ENCODE results near the gene FAXDC2.
"Not testable (repeated sequence)": the region's sequence is repeated elsewhere in the genome, so short reads cannot be mapped to it uniquely, and the experiment has no call there.

Gene FAXDC2

DNA sequence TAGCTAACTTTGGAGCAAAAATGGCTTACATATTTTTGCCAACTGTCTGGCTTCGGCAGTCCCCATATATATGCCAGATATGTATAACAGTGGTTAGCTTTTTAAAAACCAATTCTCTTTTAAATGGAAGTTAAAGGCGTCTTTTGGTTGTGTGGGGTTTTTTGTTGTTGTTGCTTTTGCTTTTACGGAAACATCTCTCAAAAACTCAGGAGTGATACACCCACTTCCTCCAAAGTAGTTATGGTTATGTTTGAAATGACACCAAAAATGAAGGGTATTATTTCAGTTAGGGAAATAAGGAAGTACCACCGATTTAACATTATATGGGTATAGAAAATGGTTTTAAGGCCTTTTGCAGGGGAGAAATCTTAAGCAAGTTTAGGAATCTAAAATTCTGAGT, 10.4 kb upstream of the FAXDC2 start:
- no peak for DNase-seq

DNA sequence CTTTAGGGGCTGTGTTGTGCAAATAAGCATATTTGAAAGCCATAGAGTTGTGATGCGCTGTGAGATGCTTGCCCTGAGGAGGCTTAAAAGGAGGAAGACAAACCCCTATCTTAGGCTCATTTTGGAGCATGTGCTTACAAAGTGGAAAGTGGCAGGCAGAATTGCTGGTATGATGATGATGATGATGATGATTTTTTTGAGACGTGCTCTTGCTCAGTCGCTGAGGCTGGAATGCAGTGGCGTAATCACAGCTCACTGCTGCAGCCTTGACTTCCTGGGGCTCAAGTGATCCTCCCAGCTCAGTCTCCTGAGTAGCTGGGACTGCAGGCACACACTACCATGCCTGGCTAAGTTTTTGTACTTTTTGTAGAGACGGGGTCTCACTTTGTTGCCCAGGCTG, 9.7 kb upstream of the FAXDC2 start:
- DNase-seq: no peak

DNA sequence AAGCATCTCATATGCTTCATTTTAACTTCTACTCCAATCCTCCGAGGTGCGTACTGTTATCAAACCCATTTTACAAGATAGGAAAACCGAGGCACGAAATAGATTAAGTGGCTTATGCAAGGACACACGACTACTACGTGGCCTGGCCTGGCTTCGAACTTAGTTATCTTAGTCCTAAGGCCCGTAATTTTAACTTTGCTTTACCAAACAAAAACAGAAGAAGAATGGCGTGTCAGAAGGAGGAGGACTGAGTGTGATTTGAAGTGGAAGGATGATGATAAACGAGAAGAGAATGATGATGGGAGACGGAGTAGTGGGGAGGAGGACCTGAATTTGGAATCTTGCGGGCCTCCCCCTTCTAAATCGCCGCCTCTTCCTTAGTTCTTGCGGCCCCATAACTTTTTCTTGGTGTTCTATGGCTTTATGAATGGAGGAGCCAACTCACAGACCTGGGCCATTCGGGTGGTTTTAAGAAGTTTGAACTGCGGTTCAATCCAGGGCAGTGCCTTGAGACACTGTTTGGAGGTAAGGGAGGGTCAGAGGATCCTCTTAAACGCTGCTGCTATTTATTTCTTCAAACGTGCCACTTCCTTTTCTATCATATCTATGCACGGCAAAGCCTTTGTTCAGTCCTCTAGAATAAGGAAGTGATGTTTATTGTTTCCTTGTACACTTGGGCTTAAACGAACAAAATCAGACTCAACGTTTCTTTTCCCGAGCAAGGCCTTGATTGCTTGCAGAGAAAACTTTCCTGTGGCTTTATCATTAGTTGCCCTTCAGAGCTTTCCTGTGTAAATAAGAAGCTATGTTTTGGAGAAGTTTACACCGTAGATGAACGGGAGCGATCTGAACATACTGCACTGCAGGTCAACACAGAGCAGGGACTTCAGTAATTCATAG, 8.8 kb upstream of the FAXDC2 start:
- DNase-seq: no peak

DNA sequence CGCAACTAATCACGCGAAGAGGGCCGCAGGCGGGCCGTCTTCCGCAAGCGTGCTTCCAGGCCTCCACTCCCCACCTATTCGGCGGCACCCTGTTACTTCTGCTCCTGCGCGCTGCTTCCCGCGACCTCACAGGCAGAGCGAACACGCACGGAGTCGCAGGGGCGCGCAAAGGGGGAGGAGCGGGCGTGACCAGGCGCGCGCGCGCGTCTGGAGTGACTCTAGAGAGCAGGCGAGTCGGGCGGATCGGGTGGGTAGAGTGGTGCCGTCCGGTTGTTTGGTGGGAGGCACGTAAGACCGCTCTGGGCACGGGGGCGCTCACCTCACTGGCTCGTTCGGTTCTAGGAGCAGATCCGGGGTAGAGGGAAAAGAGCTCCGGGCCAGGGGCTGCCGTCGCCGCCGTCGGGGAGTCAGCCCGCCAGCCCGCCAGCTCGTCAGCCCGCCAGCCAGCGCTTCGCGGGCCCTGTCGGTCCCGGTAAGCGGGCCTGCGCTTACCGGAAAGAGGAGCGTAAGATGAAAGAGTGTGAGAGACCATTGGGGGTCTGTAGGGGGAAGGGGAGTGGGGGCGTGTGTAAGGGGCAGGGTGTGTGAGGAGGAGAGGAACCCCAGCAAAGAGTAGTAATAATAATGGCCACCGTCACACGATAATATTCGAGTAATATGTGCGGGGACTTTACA, 8.0 kb upstream of the FAXDC2 start, which contains the start of gene CNOT8:
TSS of gene CNOT8 (plus strand) at position 331 of the 675 bp plus-strand sequence. CDS start 4,652 bp downstream, outside the sequence.
- peak; percentile 95 for DNase-seq

DNA sequence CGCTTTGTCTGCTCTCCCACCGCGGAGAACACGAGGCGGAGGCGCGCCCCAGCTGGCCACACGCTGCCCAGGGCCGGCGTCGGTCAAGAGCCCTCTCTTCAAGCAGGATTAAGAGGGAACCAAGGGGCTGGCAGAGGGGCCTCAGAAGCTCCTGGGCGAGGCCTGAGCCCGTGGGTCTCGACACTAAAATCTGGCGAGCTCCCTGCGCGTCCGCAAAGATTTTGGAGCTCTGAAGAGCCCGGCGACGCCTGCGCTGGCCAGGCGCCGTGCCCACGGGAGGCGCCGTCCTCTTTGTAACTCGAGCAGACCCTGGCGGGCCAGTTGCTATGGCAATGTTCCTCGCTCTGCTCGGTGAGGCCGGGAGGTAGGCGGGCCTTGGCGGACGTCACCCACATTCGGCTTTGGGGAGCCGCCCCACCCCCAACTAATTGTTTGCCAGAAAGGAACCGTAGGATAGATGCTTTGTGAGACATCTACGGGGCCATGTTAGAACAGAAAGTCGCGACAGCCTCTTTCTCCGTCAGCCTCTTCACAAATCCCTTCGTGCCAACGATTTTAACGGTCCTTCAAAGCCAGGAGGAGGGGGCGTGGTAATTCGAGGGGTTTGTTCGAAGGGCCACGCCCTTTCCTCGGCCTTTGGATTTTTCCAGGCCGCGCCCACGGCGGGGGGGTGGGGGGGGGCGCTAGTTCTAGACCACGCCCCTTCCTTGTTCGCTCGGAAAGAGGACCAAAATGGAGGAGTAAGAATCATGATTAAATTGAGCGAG, 7.3 kb upstream of the FAXDC2 start:
- DNase-seq: peak; percentile 93

DNA sequence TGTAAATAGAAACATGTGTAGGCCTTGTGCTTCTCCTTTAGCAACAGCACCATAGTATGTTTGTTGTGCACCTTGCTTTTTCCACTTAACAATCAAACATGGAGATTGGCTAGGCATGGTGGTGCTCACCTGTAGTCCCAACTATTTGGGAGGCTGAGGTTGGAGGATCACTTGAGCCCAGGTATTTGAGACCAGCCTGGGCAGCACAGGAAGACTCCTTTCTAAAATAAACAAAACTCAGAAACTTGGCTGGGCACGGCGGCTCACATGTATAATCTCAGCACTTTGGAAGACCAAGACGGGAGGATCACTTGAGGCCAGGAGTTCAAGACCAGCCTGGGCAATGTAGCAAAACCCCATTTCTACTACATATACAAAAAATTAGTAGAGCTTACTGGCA, 948 bp upstream of the FAXDC2 start:
- no peak for DNase-seq

DNA sequence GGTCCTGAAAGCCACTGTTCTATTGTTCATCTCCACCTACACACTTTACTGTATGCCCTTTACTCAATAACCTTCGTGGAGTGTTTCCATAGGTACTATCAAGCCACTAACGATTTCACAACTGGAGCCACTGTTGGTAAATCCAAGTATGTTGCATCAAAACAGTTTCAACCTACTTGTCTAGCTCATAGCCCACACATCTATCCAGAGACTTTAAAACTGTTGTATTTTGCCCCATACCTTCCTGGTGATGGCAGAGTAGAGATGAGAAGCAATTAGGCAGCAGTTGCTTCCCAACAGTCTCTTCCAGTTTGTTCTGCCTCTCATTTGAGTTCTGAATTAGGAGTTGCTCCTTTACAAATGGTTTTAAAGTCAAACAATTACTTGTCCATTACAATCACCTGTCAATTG, 607 bp downstream of the FAXDC2 start:
- no peak for DNase-seq

DNA sequence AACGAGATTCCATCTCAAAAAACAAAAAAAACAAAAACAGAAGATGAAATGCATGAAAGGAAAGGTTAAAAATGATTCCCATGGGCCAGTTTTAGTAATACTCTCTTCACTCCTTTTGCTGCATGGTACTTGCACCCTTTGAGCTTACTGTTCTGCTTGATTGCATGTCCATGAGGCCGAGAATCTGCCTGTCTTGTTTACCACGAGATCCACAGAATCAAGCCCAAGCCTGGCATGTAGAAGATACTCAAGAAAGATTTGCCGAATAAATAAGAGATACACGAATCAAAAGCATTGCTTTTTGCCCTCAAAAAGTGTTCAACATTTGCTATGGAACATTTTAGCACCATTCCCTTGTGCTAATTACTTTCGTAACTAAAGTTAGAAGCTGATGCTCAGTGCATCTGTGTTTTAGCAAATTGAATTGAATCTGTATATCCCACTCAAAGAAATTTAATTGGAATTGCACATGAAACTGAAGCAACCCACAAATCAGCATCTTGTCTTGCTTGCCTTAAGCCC, 1.1 kb downstream of the FAXDC2 start:
- no peak for DNase-seq

DNA sequence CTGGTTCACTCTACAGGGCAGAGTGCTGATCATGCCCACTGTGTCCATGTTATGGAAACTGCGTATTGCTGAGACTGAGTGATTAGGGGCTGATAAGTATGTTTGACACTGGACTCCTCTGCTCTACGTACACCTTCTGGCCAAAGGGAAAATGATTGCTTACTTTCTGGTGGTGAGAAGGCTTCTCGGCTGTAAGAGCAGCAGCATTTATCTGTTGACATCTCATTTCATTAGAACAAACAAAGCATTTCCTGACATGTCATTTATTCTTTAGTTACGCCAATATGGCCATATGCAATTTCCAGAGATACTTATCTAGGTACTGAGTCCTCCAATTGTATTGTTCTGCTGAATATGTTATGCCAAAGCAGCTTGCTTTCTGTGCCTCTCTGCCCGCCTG, 5.6 kb downstream of the FAXDC2 start:
- DNase-seq: no peak

DNA sequence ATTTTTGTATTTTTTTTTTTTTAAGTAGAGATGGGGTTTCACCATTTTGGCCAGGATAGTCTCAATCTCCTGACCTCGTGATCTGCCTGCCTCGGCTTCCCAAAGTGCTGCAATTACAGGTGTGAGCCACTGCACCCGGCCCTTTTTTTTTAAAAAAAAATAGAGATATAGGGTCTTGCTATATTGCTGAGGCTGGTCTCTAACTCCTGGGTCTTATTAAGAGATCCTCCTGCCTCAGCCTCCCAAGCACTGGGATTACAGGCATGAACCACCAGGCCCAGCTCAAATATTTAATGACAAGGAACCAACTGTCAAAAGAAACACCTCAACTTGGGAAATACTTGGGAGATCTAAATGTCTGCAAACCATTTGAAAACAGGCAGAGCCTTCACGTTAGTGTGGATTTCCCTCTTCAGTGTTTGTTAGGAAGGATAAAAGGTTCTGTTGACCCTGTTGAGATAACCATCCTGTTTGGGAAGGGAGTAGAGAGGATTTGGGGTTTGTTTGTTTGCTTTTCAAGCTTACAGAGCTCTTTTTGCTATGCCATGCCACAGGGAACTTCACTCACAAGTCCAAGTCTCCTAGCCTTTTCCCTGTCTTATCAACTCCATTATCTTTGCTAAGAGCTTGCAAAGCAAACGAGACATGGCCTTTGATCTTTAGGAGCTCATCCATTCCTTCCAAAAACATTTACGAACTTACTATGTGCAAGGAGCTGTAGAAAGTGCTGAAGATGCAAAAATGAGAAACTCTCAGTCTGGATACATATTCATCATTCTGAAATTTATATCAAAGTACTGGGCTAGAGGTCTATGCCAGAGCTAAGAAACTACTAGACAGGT, 7.5 kb downstream of the FAXDC2 start:
- DNase-seq: no peak

DNA sequence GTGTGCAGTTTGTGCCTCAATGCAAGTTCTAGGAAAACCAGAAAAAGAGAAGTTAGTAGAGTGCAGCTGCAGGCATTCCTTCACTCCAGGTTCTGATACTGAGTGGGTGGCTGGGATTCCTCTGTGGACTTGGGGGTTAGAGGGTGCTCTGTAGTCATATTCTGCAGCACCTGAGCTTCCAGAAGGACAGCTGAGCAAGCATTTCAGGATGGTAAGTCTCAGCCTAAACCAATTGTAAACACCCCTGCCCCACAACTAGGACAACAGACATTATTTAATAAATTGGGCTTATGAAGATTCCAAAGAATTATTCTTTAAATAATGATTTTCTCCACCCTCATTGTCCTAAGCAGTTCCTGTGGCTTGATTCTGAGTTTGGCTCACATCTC, 9.1 kb downstream of the FAXDC2 start:
- DNase-seq: no peak

DNA sequence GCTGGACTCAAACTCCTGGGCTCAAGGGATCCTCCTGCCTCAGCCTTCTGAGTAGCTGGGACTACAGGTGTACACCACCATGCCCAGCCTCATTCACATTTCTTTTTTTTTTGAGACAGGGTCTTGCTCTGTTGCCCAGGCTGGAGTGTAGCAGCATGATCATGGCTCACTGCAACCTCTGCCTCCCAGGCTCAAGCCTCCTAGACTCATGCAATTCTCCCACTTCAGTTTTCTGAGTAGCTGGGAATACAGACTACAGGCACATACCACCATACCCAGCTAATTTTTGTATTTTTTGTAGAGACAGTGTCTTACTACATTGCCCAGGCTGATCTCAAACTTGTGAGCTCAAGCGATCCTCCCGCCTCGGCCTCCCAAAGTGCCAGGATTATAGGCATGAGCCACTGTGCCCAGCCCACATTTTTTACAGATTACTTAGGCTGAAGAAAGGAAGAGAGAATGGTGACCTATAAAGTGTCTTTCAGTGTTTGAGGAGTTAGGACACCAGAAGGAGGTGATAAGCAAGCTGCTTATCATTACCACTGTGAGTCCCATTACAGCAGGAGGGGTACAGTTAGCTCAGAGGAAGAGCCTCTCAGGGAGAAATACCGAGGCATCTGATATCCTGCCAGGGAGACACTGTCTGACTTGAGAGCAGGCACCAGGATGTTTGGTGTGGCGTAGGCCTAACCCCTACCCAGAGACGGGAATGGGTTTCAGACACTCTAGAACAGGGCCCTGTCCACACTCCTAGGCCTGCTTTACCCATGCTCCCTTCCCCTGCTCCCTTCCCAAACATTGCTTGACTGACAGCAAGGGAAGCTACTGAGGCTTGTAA, 9.7 kb downstream of the FAXDC2 start:
- DNase-seq: no peak

DNA sequence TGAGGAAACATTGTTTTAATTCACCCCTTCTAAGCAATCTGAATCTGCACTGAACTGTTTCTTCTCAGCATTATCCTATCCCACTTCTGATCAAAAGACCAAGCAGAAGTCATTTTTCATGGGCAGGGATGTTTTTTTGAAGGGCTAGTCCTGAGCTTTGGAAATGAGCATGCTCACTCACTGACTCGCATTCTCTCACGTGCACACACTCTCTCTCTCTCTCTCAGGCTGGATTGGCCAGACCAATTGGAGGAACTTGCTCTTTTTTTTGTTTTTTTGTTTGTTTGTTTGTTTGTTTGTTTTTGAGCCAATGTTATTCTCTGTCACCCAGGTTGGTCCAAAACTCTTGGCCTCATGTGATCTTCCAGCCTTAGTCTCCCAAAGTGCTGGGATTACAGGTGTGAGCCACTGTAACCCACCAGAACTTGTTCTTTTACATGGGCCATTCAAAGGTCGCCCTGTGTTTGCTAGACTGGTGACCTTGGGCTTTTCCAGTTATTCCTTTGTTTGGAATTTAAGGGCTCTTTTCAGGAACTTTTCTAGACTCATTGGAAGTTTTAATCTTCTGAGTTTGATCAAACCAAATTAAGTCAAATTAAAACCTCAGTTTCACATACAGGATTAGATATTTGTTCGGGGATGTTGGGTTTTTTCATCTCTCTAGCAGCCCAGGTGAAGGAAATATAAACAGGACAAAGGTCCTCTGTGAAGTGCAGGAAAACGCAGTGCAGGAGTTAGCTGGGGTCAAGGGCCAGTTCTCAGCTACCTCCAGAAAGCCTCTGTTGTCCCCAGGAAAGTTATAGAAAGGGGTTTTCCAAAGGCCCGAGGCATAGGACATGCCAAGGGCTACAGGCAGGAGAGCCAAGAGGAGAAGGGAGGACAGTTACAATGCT, 13.1 kb downstream of the FAXDC2 start:
- DNase-seq: no peak

DNA sequence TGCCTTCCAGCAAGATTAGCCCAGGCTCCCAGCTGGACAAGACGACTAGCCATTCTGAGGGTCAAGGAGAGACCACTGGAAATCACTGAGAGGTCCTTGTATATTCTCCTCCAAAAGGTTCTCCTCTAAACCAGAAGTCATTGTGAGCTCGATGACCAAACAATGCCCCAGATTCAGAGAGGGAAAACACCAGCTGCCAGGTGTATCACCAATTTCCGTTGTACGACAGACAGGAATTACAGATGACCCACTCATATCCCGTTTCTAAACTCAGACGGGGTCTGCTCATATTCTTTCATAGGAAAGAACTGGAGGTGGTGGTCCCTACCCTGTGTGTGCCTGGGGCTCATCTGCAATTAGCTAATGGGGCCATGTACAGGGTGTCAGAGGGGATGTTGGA, 14.2 kb downstream of the FAXDC2 start:
- DNase-seq: peak; percentile 56

DNA sequence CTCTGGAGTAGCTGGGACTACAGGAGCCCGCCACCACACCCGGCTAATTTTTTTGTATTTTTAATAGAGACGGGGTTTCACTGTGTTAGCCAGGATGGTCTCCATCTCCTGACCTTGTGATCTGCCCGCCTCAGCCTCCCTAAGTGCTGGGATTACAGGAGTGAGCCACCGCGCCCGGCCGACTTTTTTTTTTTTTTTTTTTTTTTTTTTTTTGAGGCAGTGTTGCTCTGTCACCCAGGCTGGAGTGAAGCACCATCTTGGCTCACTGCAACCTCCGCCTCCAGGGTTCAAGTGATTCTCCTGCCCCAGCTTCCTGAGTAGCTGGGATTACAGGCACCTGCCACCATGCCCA, 14.7 kb downstream of the FAXDC2 start:
- not testable (repeated sequence) for DNase-seq

DNA sequence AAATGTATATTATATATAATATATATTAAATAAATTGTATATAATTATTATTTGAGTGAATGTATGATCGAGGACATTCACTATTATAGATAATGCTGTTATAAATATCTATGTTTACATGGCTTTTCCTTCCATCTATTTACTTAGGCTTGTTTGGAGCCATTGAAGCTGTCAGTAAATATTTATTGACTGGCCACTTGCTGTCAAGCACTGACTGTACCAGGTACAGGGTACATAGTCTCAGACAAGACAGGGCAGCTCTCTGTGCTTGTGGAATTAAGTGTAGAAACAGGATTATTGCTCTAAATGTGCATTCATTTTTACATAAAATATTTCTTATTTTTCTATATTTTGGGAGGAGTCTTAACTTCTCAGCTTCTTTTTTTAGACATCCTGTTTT, 16.4 kb downstream of the FAXDC2 start:
- DNase-seq: peak; percentile 12

DNA sequence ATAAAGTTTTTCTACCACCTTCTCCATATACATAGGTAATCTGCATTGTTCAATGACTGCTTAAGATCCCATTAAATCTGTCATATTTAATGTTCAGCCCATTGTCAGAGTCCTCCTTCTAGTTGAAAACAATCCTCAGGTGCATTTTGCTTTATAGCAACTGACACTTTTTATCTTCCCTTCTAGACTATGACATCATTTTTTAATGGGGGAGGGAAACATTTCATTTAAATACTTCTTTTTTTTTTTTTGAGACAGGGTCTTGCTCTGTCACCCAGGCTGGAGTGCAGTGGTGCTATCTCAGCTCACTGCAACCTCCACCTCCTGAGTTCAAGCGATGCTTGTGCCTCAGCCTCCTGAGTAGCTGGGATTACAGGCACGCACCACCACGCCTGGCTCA, 17.6 kb downstream of the FAXDC2 start:
- DNase-seq: not testable (repeated sequence)

DNA sequence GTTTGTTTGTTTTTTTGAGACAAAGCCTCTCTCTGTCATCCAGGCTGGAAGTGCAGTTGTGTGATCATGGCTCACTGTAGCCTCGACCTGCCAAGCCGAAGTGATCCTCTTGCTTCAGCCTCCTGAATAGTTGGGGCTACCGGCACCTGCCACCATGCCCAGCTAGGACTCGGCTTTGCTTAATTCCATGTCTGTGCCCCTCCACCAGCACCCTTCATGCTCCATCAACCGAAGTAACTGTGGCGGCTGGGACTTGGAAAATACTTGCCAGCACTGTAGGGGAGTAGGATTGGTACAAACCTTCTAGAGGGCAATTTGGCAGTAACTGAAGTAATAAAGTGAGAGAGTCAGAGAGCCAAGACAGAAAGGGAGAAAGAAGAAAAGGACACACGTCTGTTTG, 19.0 kb downstream of the FAXDC2 start:
- DNase-seq: no peak

DNA sequence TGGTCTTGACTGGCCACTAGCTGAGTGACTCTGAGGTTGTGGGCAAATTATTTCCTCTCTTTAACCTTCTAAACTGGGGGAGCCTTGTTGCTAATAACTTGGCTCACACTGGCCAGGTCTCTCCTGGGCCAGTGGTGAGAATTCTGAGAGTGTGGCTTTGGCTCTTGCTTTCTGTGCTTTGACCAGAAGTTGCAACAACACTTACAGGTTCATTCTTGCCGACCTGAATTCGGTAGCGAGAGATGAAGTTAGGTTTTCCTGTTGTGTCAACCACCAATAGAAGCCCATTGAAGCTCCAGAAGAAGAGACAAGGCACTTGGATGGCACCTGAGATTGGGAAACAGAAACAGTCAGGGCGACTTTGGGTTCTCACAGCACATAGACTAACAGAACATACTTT, 19.8 kb downstream of the FAXDC2 start:
- no peak for DNase-seq

DNA sequence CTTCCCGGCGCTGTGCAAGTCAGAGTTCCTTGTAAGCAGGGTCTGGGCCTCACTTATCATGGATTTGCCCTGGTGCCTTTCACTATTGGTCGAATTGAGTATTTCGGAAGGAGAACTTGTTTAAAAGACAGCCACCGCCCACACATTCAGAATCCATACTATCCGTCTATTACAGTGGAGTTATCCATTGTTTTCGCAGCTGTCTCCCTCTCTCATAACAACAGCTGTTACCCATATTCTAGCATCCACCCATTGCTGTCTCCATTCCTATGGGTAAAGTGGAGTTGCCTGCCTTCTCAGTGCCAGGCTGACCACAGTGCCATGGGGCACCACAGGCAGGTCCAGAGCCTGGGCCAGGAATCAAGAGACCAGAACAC, 20.2 kb downstream of the FAXDC2 start:
- no peak for DNase-seq

Data from NCI-H774 (cell line).